WTC11 (cell line): ENCODE data around the gene SATB1. TPM values are rescaled to one million over a fixed set of nuclear protein-coding genes. Genes with fewer than 3 reads are reported as not detected.

Source experiments
- ATAC-seq: fragments of 200-7000 bp; cut with Tn5 transposase; 2 replicates; pipeline ENCODE4 v1.10.0; 2021; ENCODE audit warnings: mild to moderate bottlenecking, moderate library complexity
- CTCF ChIA-PET: fragments of 300-600 bp; sonication (Branson Sonifier 250); formaldehyde crosslinking; loops from one replicate; lab custom pipeline; 2021; ENCODE audit warnings: antibody characterized with exemption; lab: Charles Lee
- POLR2A ChIA-PET: fragments of 350-600 bp; sonication (Branson Sonifier 250); formaldehyde crosslinking; loops from one replicate; lab custom pipeline; 2021; ENCODE audit warnings: antibody characterized with exemption; lab: Charles Lee
- DNase-seq: peaks from one replicate; pipeline ENCODE4 v3.0.0; 2021; ENCODE audit warnings: low spot score
- H3K27ac Mint-ChIP-seq: 2 replicates; pipeline ENCODE4 v1.8.0; 2021; ENCODE audit warnings: mixed read lengths
- H3K27me3 Mint-ChIP-seq: 2 replicates; pipeline ENCODE4 v1.8.0; 2021; ENCODE audit warnings: low read depth, mild to moderate bottlenecking, moderate library complexity, mixed read lengths
- H3K36me3 Mint-ChIP-seq: 2 replicates; pipeline ENCODE4 v1.8.0; 2021; ENCODE audit warnings: mixed read lengths
- H3K4me1 Mint-ChIP-seq: 2 replicates; pipeline ENCODE4 v1.8.0; 2022; ENCODE audit warnings: mixed read lengths
- H3K4me3 Mint-ChIP-seq: 2 replicates; pipeline ENCODE4 v1.8.0; 2021; ENCODE audit warnings: mild to moderate bottlenecking, moderate library complexity, mixed read lengths
- H3K9me3 Mint-ChIP-seq: 2 replicates; pipeline ENCODE4 v1.8.0; 2021; ENCODE audit warnings: mixed read lengths
- AR ChIP-seq: fragments of 250-450 bp; sonication (Bioruptor Pico); IDR thresholded peaks from 2 replicates; pipeline ENCODE4 v1.9.0; 2021; ENCODE audit warnings: mild to moderate bottlenecking
- ATF3 ChIP-seq: sonication (generic); formaldehyde crosslinking; conservative IDR thresholded peaks from 2 replicates; pipeline ENCODE4 v1.8.1; 2022; ENCODE audit warnings: mild to moderate bottlenecking, missing genetic modification reagents
- ETV6 ChIP-seq: sonication (generic); formaldehyde crosslinking; IDR thresholded peaks from 2 replicates; pipeline ENCODE4 v1.8.1; 2022; ENCODE audit warnings: mild to moderate bottlenecking, missing genetic modification reagents
- FOXK1 ChIP-seq: sonication (generic); formaldehyde crosslinking; IDR thresholded peaks from 2 replicates; pipeline ENCODE4 v1.8.0; 2022; ENCODE audit warnings: mild to moderate bottlenecking, moderate library complexity, missing genetic modification reagents
- FOXP1 ChIP-seq: sonication (generic); formaldehyde crosslinking; IDR thresholded peaks from 2 replicates; pipeline ENCODE4 v1.8.0; 2022; ENCODE audit warnings: missing genetic modification reagents, mild to moderate bottlenecking, moderate library complexity, borderline replicate concordance
- GRHL2 ChIP-seq: fragments of 250-450 bp; sonication (Bioruptor Pico); IDR thresholded peaks from 2 replicates; pipeline ENCODE4 v1.8.0; 2022; ENCODE audit warnings: mild to moderate bottlenecking, moderate library complexity; ENCODE audit not compliant: insufficient replicate concordance, severe bottlenecking
- IRF2 ChIP-seq: sonication (generic); formaldehyde crosslinking; IDR thresholded peaks from 2 replicates; pipeline ENCODE4 v1.8.0; 2022; ENCODE audit warnings: low read depth, missing genetic modification reagents, borderline replicate concordance
- KAT7 ChIP-seq: sonication (generic); formaldehyde crosslinking; IDR thresholded peaks from 2 replicates; pipeline ENCODE4 v1.8.1; 2023; ENCODE audit warnings: missing genetic modification reagents, mild to moderate bottlenecking, borderline replicate concordance
- MYBL2 ChIP-seq: sonication (generic); formaldehyde crosslinking; IDR thresholded peaks from 2 replicates; pipeline ENCODE4 v1.8.1; 2023; ENCODE audit warnings: mild to moderate bottlenecking, moderate library complexity, missing genetic modification reagents
- NR2C2 ChIP-seq: sonication (generic); formaldehyde crosslinking; IDR thresholded peaks from 2 replicates; pipeline ENCODE4 v1.8.0; 2022; ENCODE audit warnings: mild to moderate bottlenecking, missing genetic modification reagents
- OVOL2 ChIP-seq: fragments of 250-450 bp; sonication (Bioruptor Pico); IDR thresholded peaks from 2 replicates; pipeline ENCODE4 v1.9.0; 2021; ENCODE audit warnings: mild to moderate bottlenecking, borderline replicate concordance
- STAT6 ChIP-seq: sonication (generic); formaldehyde crosslinking; conservative IDR thresholded peaks from 2 replicates; pipeline ENCODE4 v1.8.1; 2023; ENCODE audit warnings: mild to moderate bottlenecking, low read depth, missing genetic modification reagents, moderate library complexity
- TEAD1 ChIP-seq: sonication (generic); formaldehyde crosslinking; IDR thresholded peaks from 2 replicates; pipeline ENCODE4 v1.8.0; 2022; ENCODE audit warnings: mild to moderate bottlenecking, missing genetic modification reagents
- TP53 ChIP-seq: sonication (generic); formaldehyde crosslinking; IDR thresholded peaks from 2 replicates; pipeline ENCODE4 v1.8.1; 2023; ENCODE audit warnings: mild to moderate bottlenecking, missing genetic modification reagents
- ZNF121 ChIP-seq: sonication (generic); formaldehyde crosslinking; IDR thresholded peaks from 2 replicates; pipeline ENCODE4 v1.8.0; 2023; ENCODE audit warnings: missing genetic modification reagents
- ZNF232 ChIP-seq: sonication (generic); formaldehyde crosslinking; IDR thresholded peaks from 2 replicates; pipeline ENCODE4 v1.8.0; 2022; ENCODE audit warnings: mild to moderate bottlenecking, missing genetic modification reagents
- ZNF423 ChIP-seq: fragments of 250-450 bp; sonication (Bioruptor Pico); IDR thresholded peaks from 2 replicates; pipeline ENCODE4 v2.1.2; 2022; ENCODE audit warnings: mild to moderate bottlenecking, moderate library complexity
- total RNA-seq: library from RNA; stranded (reverse); gene quantifications from 3 replicates; pipeline ENCODE4 v1.2.3, GENCODE V29; 2021
- TF ChIP-seq, protein P1 (sequence below): fragments of 250-450 bp; sonication (Bioruptor Pico); IDR thresholded peaks from 2 replicates; pipeline ENCODE4 v1.8.0; 2021; ENCODE audit warnings: mild to moderate bottlenecking
- TF ChIP-seq, protein P2 (sequence below): sonication (generic); formaldehyde crosslinking; IDR thresholded peaks from 2 replicates; pipeline ENCODE4 v1.8.0; 2023; ENCODE audit warnings: missing genetic modification reagents
- TF ChIP-seq, protein P3 (sequence below): sonication (generic); formaldehyde crosslinking; IDR thresholded peaks from 2 replicates; pipeline ENCODE4 v1.8.1; 2022; ENCODE audit warnings: low read depth, mild to moderate bottlenecking, moderate library complexity, missing genetic modification reagents, borderline replicate concordance

SATB1 gene
- total RNA-seq, 1 experiment from 2014 or later = 36.2 TPM

DNA sequence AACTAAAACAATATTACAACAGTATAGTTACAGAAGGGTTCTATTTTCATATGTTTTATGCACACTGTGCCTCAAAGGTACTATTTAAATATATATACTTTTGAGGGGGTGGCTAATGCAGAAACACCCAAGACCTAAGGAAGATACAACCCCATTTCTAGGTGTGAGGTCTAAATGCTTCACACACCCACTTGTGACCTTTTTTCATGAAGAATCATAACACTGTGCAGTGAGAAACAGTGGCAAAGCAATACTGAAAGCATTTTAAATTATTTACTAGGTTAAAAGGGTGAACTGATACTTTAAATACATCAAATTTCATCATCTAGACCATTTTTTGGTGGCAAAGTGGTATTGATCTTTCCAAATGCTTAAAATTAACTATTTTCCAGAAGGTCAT lies 67.4 kb downstream of the SATB1 start (continued):
- TF ChIP-seq IRF2 (CRISPR knock-in tag) (no peak), MYBL2 (CRISPR knock-in tag) (no peak), TEAD1 (CRISPR knock-in tag) (no peak), OVOL2 (no peak), ATF3 (CRISPR knock-in tag) (no peak)
- TF ChIP-seq, protein P1, sequence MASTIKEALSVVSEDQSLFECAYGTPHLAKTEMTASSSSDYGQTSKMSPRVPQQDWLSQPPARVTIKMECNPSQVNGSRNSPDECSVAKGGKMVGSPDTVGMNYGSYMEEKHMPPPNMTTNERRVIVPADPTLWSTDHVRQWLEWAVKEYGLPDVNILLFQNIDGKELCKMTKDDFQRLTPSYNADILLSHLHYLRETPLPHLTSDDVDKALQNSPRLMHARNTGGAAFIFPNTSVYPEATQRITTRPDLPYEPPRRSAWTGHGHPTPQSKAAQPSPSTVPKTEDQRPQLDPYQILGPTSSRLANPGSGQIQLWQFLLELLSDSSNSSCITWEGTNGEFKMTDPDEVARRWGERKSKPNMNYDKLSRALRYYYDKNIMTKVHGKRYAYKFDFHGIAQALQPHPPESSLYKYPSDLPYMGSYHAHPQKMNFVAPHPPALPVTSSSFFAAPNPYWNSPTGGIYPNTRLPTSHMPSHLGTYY (CRISPR knock-in tag) = no peak

DNA sequence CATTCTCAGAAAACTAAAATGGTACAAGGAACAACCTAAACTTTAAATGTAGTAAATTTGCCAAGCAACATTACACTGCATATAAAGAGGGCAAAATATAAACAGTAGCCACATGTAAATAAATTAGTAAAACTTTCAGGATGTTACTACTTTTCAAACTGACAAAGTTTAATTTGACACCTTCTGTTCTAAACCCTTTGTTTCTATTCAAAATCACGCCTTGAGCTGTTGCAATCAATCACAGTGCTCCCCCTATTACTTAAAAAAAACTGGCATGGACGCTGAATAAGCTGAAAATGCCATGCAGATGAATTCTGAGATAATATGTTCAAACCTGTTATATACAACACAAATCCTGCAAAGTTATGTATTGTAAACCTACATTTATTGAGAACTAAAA lies 69.3 kb downstream of the SATB1 start:
- POLR2A ChIA-PET = no interaction called here
- no peak overlapping the region for H3K4me3 Mint-ChIP-seq
- H3K27ac Mint-ChIP-seq = peak overlapping the region; percentile 36
- H3K9me3 Mint-ChIP-seq = no peaks in the 10 kb centered on the region
- TF ChIP-seq ZNF423 (CRISPR knock-in tag) (no peak), ZNF121 (CRISPR knock-in tag) (no peak), STAT6 (CRISPR knock-in tag) (no peak), GRHL2 (CRISPR knock-in tag) (no peak)
- TF ChIP-seq, protein P2, sequence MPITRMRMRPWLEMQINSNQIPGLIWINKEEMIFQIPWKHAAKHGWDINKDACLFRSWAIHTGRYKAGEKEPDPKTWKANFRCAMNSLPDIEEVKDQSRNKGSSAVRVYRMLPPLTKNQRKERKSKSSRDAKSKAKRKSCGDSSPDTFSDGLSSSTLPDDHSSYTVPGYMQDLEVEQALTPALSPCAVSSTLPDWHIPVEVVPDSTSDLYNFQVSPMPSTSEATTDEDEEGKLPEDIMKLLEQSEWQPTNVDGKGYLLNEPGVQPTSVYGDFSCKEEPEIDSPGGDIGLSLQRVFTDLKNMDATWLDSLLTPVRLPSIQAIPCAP (CRISPR knock-in tag) = no peak
- TF ChIP-seq, all 79 proteins: peak for 0
- Mint-ChIP-seq H3K36me3 (peaks cover 9% of the 10 kb centered on the region), H3K4me1 (peaks cover 53% of the 10 kb centered on the region), H3K27me3 (no peaks in the 10 kb centered on the region)
- ATAC-seq (no peak), DNase-seq (no peak)
- CTCF ChIA-PET = interaction anchor here (1.2 kb wide), 1 partner anchor 33 kb away, joined by 3 read pairs; no protein-coding TSS in a partner anchor

DNA sequence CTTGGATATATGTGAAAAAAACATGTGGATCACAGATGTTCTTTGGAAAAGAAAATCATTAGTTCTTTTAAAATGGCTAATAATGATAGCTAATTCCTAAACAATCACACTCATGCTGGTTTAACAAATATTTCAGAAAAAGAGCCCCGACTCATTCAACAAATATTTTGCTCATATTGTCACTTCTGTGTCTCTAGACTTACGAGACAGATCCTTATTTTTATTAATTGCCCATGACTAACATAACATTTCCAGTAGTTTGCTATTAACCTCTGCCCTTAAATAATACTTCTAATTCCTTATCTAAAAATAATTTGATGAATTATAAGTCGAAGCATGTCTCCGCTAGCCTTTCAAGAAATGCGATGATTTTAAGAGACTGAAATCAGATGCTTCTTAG lies 70.4 kb downstream of the SATB1 start:
- H3K4me1 Mint-ChIP-seq = peaks cover 58% of the 10 kb centered on the region
- no peaks in the 10 kb centered on the region for H3K27me3 Mint-ChIP-seq
- TF ChIP-seq ETV6 (CRISPR knock-in tag) (no peak), IRF2 (CRISPR knock-in tag) (no peak)
- no peak overlapping the region for H3K27ac Mint-ChIP-seq
- H3K36me3 Mint-ChIP-seq = peaks cover 5% of the 10 kb centered on the region
- ChIA-PET CTCF (no interaction called here), POLR2A (no interaction called here)
- no peak overlapping the region for H3K4me3 Mint-ChIP-seq
- H3K9me3 Mint-ChIP-seq = no peaks in the 10 kb centered on the region
- ATAC-seq (no peak), DNase-seq (no peak)

GRCh38 chr3:18351823-18352744 lies 73.1 kb downstream of the SATB1 start:
- CTCF ChIA-PET = no interaction called here
- ATAC-seq = no peak
- TF ChIP-seq FOXP1 (no peak), TP53 (CRISPR knock-in tag) (no peak), KAT7 (CRISPR knock-in tag) (no peak), GRHL2 (CRISPR knock-in tag) (no peak), ZNF232 (CRISPR knock-in tag) (no peak), AR (CRISPR knock-in tag) (no peak), FOXK1 (CRISPR knock-in tag) (no peak), NR2C2 (no peak)
- TF ChIP-seq, protein P3, sequence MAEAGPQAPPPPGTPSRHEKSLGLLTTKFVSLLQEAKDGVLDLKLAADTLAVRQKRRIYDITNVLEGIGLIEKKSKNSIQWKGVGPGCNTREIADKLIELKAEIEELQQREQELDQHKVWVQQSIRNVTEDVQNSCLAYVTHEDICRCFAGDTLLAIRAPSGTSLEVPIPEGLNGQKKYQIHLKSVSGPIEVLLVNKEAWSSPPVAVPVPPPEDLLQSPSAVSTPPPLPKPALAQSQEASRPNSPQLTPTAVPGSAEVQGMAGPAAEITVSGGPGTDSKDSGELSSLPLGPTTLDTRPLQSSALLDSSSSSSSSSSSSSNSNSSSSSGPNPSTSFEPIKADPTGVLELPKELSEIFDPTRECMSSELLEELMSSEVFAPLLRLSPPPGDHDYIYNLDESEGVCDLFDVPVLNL (CRISPR knock-in tag) = no peak

More at GRCh38 chr3:18351823-18352744, 73.1 kb downstream of the SATB1 start:
- H3K36me3 Mint-ChIP-seq = peaks cover 11% of the 10 kb centered on the region
- H3K4me3 Mint-ChIP-seq = no peak overlapping the region
- no peaks in the 10 kb centered on the region for H3K9me3 Mint-ChIP-seq
- no peaks in the 10 kb centered on the region for H3K27me3 Mint-ChIP-seq
- POLR2A ChIA-PET = no interaction called here
- no peak for DNase-seq
- H3K4me1 Mint-ChIP-seq = peaks cover 84% of the 10 kb centered on the region
- peak overlapping the region; percentile 88 for H3K27ac Mint-ChIP-seq
